GM23338 (cell line): ENCODE results near the gene ITGB6. TPM values are rescaled to one million over a fixed set of nuclear protein-coding genes. Genes with fewer than 3 reads are reported as not detected.

Experiments
- ATAC-seq: fragments of 200-7000 bp; cut with Tn5 transposase; 3 replicates; pipeline ENCODE4 v1.9.1; 2020
- DNase-seq: peaks from one replicate; pipeline ENCODE4 v3.0.0-alpha.2; 2015; ENCODE audit warnings: low spot score
- H2AFZ ChIP-seq: fragments of 200-600 bp; sonication (generic); 2 replicates; pipeline ENCODE4 v1.8.0; 2016; ENCODE audit warnings: antibody characterized with exemption, mild to moderate bottlenecking, moderate library complexity
- H3F3A ChIP-seq: fragments of 200-600 bp; sonication (generic); replicated peaks from 2 replicates; pipeline ENCODE4 v1.8.0; 2017; ENCODE audit warnings: antibody characterized with exemption, mixed run types, low read depth
- H3K27ac ChIP-seq: fragments of 200-600 bp; sonication (generic); 2 replicates; pipeline ENCODE4 v1.6.1; 2016; ENCODE audit warnings: low read depth
- H3K27me3 ChIP-seq: fragments of 200-600 bp; sonication (generic); 2 replicates; pipeline ENCODE4 v1.8.0; 2016; ENCODE audit warnings: mild to moderate bottlenecking, mixed run types, moderate library complexity; ENCODE audit not compliant: insufficient read depth
- H3K36me3 ChIP-seq: fragments of 200-600 bp; sonication (generic); 2 replicates; pipeline ENCODE4 v1.8.0; 2016; ENCODE audit warnings: mild to moderate bottlenecking; ENCODE audit not compliant: insufficient read depth
- H3K4me1 ChIP-seq: fragments of 200-600 bp; sonication (generic); 2 replicates; pipeline ENCODE4 v1.8.0; 2016; ENCODE audit warnings: mild to moderate bottlenecking, moderate library complexity; ENCODE audit not compliant: insufficient read depth
- H3K4me2 ChIP-seq: fragments of 200-600 bp; sonication (generic); 2 replicates; pipeline ENCODE4 v1.7.1; 2017; ENCODE audit warnings: mixed run types
- H3K4me3 ChIP-seq: fragments of 200-600 bp; sonication (generic); 2 replicates; pipeline ENCODE4 v1.6.1; 2016; ENCODE audit warnings: mixed run types
- H3K79me2 ChIP-seq: fragments of 200-600 bp; sonication (generic); replicated peaks from 2 replicates; pipeline ENCODE4 v1.8.0; 2017; ENCODE audit warnings: mild to moderate bottlenecking; ENCODE audit not compliant: insufficient read depth
- H3K9me2 ChIP-seq: fragments of 200-600 bp; sonication (generic); 2 replicates; pipeline ENCODE4 v1.8.0; 2017; ENCODE audit not compliant: insufficient read depth
- H4K20me1 ChIP-seq: fragments of 200-600 bp; sonication (generic); replicated peaks from 2 replicates; pipeline ENCODE4 v1.8.0; 2017; ENCODE audit warnings: mild to moderate bottlenecking; ENCODE audit not compliant: insufficient read depth
- H3K27ac Mint-ChIP-seq: 2 replicates; pipeline ENCODE4 v1.8.0; 2020; ENCODE audit warnings: inconsistent platforms, mild to moderate bottlenecking, moderate library complexity, mixed read lengths
- H3K27me3 Mint-ChIP-seq: 3 replicates; pipeline ENCODE4 v1.8.0; 2022; ENCODE audit warnings: low read depth, mild to moderate bottlenecking, moderate library complexity, mixed read lengths, inconsistent platforms; ENCODE audit not compliant: insufficient read depth, poor library complexity
- H3K36me3 Mint-ChIP-seq: 3 replicates; pipeline ENCODE4 v1.8.0; 2021; ENCODE audit warnings: low read depth, mild to moderate bottlenecking, inconsistent platforms, moderate library complexity, mixed read lengths
- H3K4me1 Mint-ChIP-seq: 3 replicates; pipeline ENCODE4 v1.8.0; 2020; ENCODE audit warnings: mild to moderate bottlenecking, inconsistent platforms, mixed read lengths
- H3K4me3 Mint-ChIP-seq: 3 replicates; pipeline ENCODE4 v1.8.0; 2021; ENCODE audit warnings: moderate library complexity, mild to moderate bottlenecking, inconsistent platforms, mixed read lengths
- H3K9me3 Mint-ChIP-seq: 3 replicates; pipeline ENCODE4 v1.8.0; 2020; ENCODE audit warnings: moderate library complexity, mild to moderate bottlenecking, inconsistent platforms, mixed read lengths
- CREB1 ChIP-seq: fragments of 250-450 bp; sonication (Bioruptor Pico); IDR thresholded peaks from 2 replicates; pipeline ENCODE4 v1.5.0; 2020; ENCODE audit warnings: low read depth, mild to moderate bottlenecking, moderate library complexity
- CTCF ChIP-seq, 2 experiments: fragments of 200-600 bp in 1 of 2; sonication (generic) in 1 of 2; conservative IDR thresholded peaks; 2 replicates each; pipeline versions ENCODE4 v1.5.1 to v1.6.1; 2016 to 2017; ENCODE audit warnings: antibody characterized with exemption in 2 of 2, low read depth in 2 of 2, mild to moderate bottlenecking in 2 of 2, moderate library complexity in 1 of 2
- ETS1 ChIP-seq: IDR thresholded peaks from 2 replicates; pipeline ENCODE4 v1.6.1; 2016; ENCODE audit warnings: antibody characterized with exemption
- EZH2 ChIP-seq: fragments of 200-600 bp; sonication (generic); IDR thresholded peaks from one replicate; pipeline ENCODE4 v1.8.0; 2017; ENCODE audit warnings: antibody characterized with exemption, mild to moderate bottlenecking, low read depth; ENCODE audit not compliant: unreplicated experiment
- JUNB ChIP-seq: IDR thresholded peaks from one replicate; pipeline ENCODE4 v1.6.1; 2016; ENCODE audit warnings: antibody characterized with exemption; ENCODE audit not compliant: unreplicated experiment
- NANOG ChIP-seq: IDR thresholded peaks from 2 replicates; pipeline ENCODE4 v1.6.1; 2016; ENCODE audit warnings: antibody characterized with exemption, borderline replicate concordance
- POLR2AphosphoS5 ChIP-seq: IDR thresholded peaks from 2 replicates; pipeline ENCODE4 v1.6.1; 2016; ENCODE audit warnings: antibody characterized with exemption, low read depth
- REST ChIP-seq: IDR thresholded peaks from one replicate; pipeline ENCODE4 v1.6.1; 2018; ENCODE audit warnings: antibody characterized with exemption; ENCODE audit not compliant: unreplicated experiment
- STAT1 ChIP-seq: IDR thresholded peaks from one replicate; pipeline ENCODE4 v1.6.1; 2016; ENCODE audit warnings: antibody characterized with exemption; ENCODE audit not compliant: unreplicated experiment
- ZNF114 ChIP-seq: fragments of 250-450 bp; sonication (Bioruptor Pico); IDR thresholded peaks from 2 replicates; pipeline ENCODE4 v1.5.0; 2020; ENCODE audit warnings: mild to moderate bottlenecking, moderate library complexity
- polyA plus RNA-seq: library from polyadenylated mRNA; unstranded; fragments of >200 nt; fragmentation: Nextera tagmentation; extraction: Ambion mirVana; gene quantifications from 2 replicates; pipeline ENCODE4 v1.2.1, GENCODE V29; 2016
- total RNA-seq: library from RNA; depleted of rRNA; stranded (reverse); fragments of >200 nt; shearing (Covaris generic); gene quantifications from 2 replicates; pipeline ENCODE4 v1.2.3, GENCODE V29; 2014

The ITGB6 gene
- total and polyA plus RNA-seq, 2 experiments from 2014 or later: not detected

GRCh38 chr2:160199053-160199452 lies 1.0 kb downstream of the ITGB6 start:
- ATAC-seq: no peak
- TF ChIP-seq EZH2 (no peak), POLR2AphosphoS5 (no peak), CREB1 (no peak), ZNF114 (CRISPR knock-in tag) (no peak), ETS1 (no peak)

GRCh38 chr2:160197587-160197986 lies 2.5 kb downstream of the ITGB6 start:
- H3K4me2 ChIP-seq: no peak overlapping the region
- Mint-ChIP-seq H3K27me3 (no peaks in the 10 kb centered on the region), H3K36me3 (no peaks in the 10 kb centered on the region), H3K27ac (no peak overlapping the region), H3K4me3 (no peak overlapping the region), H3K4me1 (no peaks in the 10 kb centered on the region), H3K9me3 (no peaks in the 10 kb centered on the region)
- no peak overlapping the region for H3K27ac ChIP-seq
- no peaks in the 10 kb centered on the region for H4K20me1 ChIP-seq
- no peaks in the 10 kb centered on the region for H3K4me1 ChIP-seq
- DNase-seq (no peak), ATAC-seq (no peak)
- TF ChIP-seq JUNB (no peak), NANOG (no peak), ZNF114 (CRISPR knock-in tag) (no peak), CREB1 (no peak), CTCF (conservative IDR thresholded peaks at IDR 0.05; ENCODE audit: low read depth in 2 of 2) (no peak), STAT1 (no peak), ETS1 (no peak), REST (no peak), EZH2 (no peak)
- H3F3A ChIP-seq: no peaks in the 10 kb centered on the region
- H3K27me3 ChIP-seq: no peaks in the 10 kb centered on the region
- H3K36me3 ChIP-seq: no peaks in the 10 kb centered on the region
- no peaks in the 10 kb centered on the region for H3K79me2 ChIP-seq
- no peak overlapping the region for H2AFZ ChIP-seq
- no peaks in the 10 kb centered on the region for H3K9me2 ChIP-seq
- no peak overlapping the region for H3K4me3 ChIP-seq

More at GRCh38 chr2:160199053-160199452, 1.0 kb downstream of the ITGB6 start:
- DNase-seq: no peak
- Histone ChIP-seq H3K4me1 (no peaks in the 10 kb centered on the region), H3K36me3 (no peaks in the 10 kb centered on the region), H4K20me1 (no peaks in the 10 kb centered on the region), H3F3A (no peaks in the 10 kb centered on the region), H2AFZ (no peak overlapping the region), H3K79me2 (no peaks in the 10 kb centered on the region), H3K4me3 (no peak overlapping the region), H3K4me2 (no peak overlapping the region), H3K27ac (no peak overlapping the region), H3K9me2 (no peaks in the 10 kb centered on the region), H3K27me3 (no peaks in the 10 kb centered on the region)
- no peaks in the 10 kb centered on the region for H3K36me3 Mint-ChIP-seq
- H3K9me3 Mint-ChIP-seq: no peaks in the 10 kb centered on the region
- H3K4me1 Mint-ChIP-seq: no peaks in the 10 kb centered on the region
- H3K4me3 Mint-ChIP-seq: no peak overlapping the region
- no peak overlapping the region for H3K27ac Mint-ChIP-seq
- H3K27me3 Mint-ChIP-seq: no peaks in the 10 kb centered on the region
